Large intestine (tissue), 3 donors: ENCODE data around the gene PPARA. TPM values are rescaled to one million over a fixed set of nuclear protein-coding genes. Genes with fewer than 3 reads are reported as not detected.

Source experiments
- DNase-seq, 2 donors: peaks; one replicate each; pipeline versions ENCODE4 v3.0.0 to v3.0.0-alpha.2; 2013
- H3K27ac ChIP-seq: one replicate; pipeline ENCODE4 v1.5.1; 2013; ENCODE audit warnings: low read length
- H3K27me3 ChIP-seq: 2 replicates; pipeline ENCODE4 v1.6.1; 2013; ENCODE audit warnings: low read length; ENCODE audit not compliant: control insufficient read depth, insufficient read depth
- H3K36me3 ChIP-seq: 2 replicates; pipeline ENCODE4 v1.6.1; 2013; ENCODE audit warnings: low read length; ENCODE audit not compliant: control insufficient read depth, insufficient read depth
- H3K4me1 ChIP-seq: one replicate; pipeline ENCODE4 v1.6.1; 2013; ENCODE audit warnings: low read length; ENCODE audit not compliant: control insufficient read depth, insufficient read depth
- H3K4me3 ChIP-seq: one replicate; pipeline ENCODE4 v1.5.1; 2013; ENCODE audit warnings: low read length
- H3K9me3 ChIP-seq: one replicate; pipeline ENCODE4 v1.6.1; 2013; ENCODE audit warnings: mild to moderate bottlenecking, low read depth, low read length, moderate library complexity; ENCODE audit not compliant: control insufficient read depth
- WGBS: methylation state at CpG from one replicate; pipeline ENCODE4 v1.1.5; 2013; ENCODE audit warnings: low lambda C conversion rate; ENCODE audit not compliant: insufficient coverage; 5-methylcytosine and 5-hydroxymethylcytosine counted together
- polyA plus RNA-seq: library from polyadenylated mRNA; unstranded; fragments of 120-200 nt; gene quantifications from one replicate; pipeline ENCODE4 v1.2.1, GENCODE V29; 2013

Gene PPARA
- polyA plus RNA-seq, 1 donor: 46.6 TPM

DNA sequence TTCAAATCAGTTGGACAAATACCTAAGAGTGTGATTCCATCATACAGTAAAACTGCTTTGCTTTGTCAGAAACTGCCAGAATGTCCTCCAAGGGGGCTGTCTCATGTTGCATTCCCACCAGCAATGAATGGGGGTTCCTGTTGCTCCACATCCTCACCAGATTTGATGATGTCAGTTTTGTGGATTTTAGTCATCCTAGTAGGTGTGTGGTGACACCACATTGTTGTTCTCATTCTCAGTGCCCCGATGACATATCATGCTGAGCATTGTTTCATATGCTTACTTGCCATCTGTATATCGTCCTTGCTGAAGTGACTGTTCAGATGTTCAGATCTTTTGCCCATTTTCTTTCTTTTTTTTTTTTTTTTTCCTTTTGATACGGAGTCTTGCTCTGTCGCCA, 62.7 kb downstream of the PPARA start:
- H3K36me3 ChIP-seq: peaks cover 71% of the 10 kb centered on the region
- DNase-seq: no peak
- H3K9me3 ChIP-seq: peaks cover 37% of the 10 kb centered on the region
- H3K27ac ChIP-seq: no peak overlapping the region
- 100% methylated on average over 1 of the region's 4 CpGs for WGBS
- H3K27me3 ChIP-seq: no peaks in the 10 kb centered on the region
- H3K4me1 ChIP-seq: no peaks in the 10 kb centered on the region
- no peak overlapping the region for H3K4me3 ChIP-seq

DNA sequence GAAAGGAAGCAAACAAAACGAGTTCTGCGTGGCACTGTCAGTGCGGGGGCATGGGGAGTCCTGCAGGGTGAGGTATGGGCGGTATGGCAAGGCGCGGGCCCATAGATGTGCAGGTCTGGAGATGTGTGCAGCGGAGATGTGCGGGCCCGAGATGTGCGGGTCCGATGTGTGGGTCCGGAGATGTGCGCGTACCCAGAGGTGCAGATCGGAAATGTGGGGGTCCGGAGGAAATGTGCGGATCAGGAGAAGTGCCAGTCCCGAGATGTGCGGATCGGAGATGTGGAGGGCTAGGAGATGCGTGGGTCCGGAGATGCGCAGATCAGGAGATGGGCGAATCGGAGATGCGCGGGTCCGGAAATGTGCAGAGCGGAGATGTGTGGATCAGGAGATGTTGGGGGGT, 63.8 kb downstream of the PPARA start:
- peaks cover 26% of the 10 kb centered on the region for H3K9me3 ChIP-seq
- no peaks in the 10 kb centered on the region for H3K27me3 ChIP-seq
- H3K36me3 ChIP-seq: peaks cover 68% of the 10 kb centered on the region
- no peaks in the 10 kb centered on the region for H3K4me1 ChIP-seq
- no peak overlapping the region for H3K27ac ChIP-seq
- no peak for DNase-seq
- H3K4me3 ChIP-seq: no peak overlapping the region
- WGBS: no CpG with 5 or more reads among the region's 29 CpGs

DNA sequence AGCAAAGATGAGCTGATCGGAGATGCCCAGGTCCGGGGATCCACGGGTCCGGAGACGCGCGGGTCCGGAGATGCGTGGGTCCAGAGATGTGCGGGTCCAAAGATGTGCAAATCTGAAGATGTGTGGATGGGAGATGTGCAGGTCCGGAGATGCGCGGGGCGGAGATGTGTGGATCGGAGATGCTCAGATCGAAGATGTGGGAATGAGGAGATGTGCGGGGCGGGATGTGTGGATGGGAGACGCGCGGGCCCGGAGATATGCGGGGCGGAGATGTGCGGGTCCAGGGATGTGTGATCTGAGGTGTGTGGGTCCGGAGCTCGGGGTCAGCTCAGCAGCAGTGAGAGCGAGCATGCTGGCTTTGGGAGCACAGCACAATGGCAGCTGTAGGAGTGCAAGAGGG, 64.3 kb downstream of the PPARA start:
- H3K36me3 ChIP-seq: peaks cover 70% of the 10 kb centered on the region
- 100% methylated on average over 4 of the region's 28 CpGs for WGBS
- H3K27me3 ChIP-seq: no peaks in the 10 kb centered on the region
- no peak overlapping the region for H3K27ac ChIP-seq
- H3K4me3 ChIP-seq: no peak overlapping the region
- peaks cover 22% of the 10 kb centered on the region for H3K9me3 ChIP-seq
- DNase-seq: no peak
- H3K4me1 ChIP-seq: no peaks in the 10 kb centered on the region

GRCh38 chr22:46219636-46220035, 69.3 kb downstream of the PPARA start:
- no peak overlapping the region for H3K4me3 ChIP-seq
- H3K36me3 ChIP-seq: peaks cover 74% of the 10 kb centered on the region
- H3K4me1 ChIP-seq: no peaks in the 10 kb centered on the region
- no peaks in the 10 kb centered on the region for H3K27me3 ChIP-seq
- peaks cover under 1% of the 10 kb centered on the region for H3K9me3 ChIP-seq
- DNase-seq: peak; percentile 47 to 61
- no peak overlapping the region for H3K27ac ChIP-seq
- 80% methylated on average over 1 of the region's 10 CpGs for WGBS

- no CpG with 5 or more reads among the region's 5 CpGs for WGBS
- no peaks in the 10 kb centered on the region for H3K9me3 ChIP-seq
- no peak overlapping the region for H3K4me3 ChIP-seq
- no peak for DNase-seq
- no peaks in the 10 kb centered on the region for H3K27me3 ChIP-seq
- H3K4me1 ChIP-seq: no peaks in the 10 kb centered on the region
- H3K36me3 ChIP-seq: peaks cover 76% of the 10 kb centered on the region
- H3K27ac ChIP-seq: no peak overlapping the region
These were observed 70.6 kb downstream of the PPARA start for GRCh38 chr22:46220921-46221320.

DNA sequence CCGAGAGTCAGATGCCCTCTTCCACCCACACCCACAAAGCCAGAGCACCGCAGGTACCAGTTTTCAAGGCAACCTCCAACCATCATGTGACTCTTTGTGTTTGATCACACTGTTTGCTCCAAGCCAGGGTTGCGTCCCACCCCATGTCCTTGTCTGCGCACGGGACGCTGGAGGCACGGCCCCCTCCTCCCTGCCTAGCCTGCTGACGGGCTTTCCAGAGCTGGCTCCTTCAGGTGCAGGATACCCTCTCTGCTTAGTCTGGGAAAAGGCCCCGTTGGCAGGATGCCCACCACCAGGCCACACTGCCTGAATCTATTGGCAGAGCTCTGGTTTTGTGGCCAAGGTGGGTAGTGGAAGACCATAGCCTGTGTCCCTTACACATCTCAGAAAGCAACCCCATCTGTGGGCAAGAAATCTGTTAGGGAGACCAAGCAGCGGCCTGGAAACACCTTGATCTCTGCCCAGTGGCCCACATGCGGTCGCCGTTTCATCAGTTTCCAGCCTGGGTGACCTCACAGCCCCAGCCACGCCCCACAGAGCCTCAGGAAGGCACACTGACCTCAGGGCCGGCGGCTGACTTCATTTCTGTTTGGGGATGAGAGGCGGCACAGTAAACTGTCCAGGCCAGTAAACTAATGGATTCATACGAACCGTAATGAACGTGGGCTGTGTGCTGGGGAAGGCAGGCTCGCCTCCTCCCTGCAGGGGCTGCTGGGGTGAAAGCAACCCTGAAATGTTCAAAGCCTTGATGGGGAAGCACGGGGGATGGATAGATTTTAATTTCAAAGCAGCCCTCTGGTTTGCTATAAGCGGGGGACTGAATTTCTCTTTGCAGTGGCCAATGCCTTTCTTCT, 73.9 kb downstream of the PPARA start:
- H3K4me3 ChIP-seq: no peak overlapping the region
- no peak for DNase-seq
- peaks cover 62% of the 10 kb centered on the region for H3K36me3 ChIP-seq
- H3K27me3 ChIP-seq: no peaks in the 10 kb centered on the region
- no peaks in the 10 kb centered on the region for H3K4me1 ChIP-seq
- 60% methylated on average over 1 of the region's 23 CpGs for WGBS
- H3K9me3 ChIP-seq: no peaks in the 10 kb centered on the region
- no peak overlapping the region for H3K27ac ChIP-seq

GRCh38 chr22:46224898-46225290, 74.6 kb downstream of the PPARA start:
- no peaks in the 10 kb centered on the region for H3K4me1 ChIP-seq
- DNase-seq: no peak
- H3K27me3 ChIP-seq: no peaks in the 10 kb centered on the region
- H3K4me3 ChIP-seq: no peak overlapping the region
- WGBS: no CpG with 5 or more reads among the region's 10 CpGs
- H3K27ac ChIP-seq: no peak overlapping the region
- H3K9me3 ChIP-seq: no peaks in the 10 kb centered on the region
- peaks cover 58% of the 10 kb centered on the region for H3K36me3 ChIP-seq

- WGBS: no CpG with 5 or more reads among the region's 7 CpGs
- no peaks in the 10 kb centered on the region for H3K4me1 ChIP-seq
- DNase-seq: no peak
- H3K36me3 ChIP-seq: peaks cover 53% of the 10 kb centered on the region
- no peaks in the 10 kb centered on the region for H3K27me3 ChIP-seq
- H3K27ac ChIP-seq: no peak overlapping the region
- no peak overlapping the region for H3K4me3 ChIP-seq
- no peaks in the 10 kb centered on the region for H3K9me3 ChIP-seq
These were observed 75.3 kb downstream of the PPARA start for GRCh38 chr22:46225631-46226030.

DNA sequence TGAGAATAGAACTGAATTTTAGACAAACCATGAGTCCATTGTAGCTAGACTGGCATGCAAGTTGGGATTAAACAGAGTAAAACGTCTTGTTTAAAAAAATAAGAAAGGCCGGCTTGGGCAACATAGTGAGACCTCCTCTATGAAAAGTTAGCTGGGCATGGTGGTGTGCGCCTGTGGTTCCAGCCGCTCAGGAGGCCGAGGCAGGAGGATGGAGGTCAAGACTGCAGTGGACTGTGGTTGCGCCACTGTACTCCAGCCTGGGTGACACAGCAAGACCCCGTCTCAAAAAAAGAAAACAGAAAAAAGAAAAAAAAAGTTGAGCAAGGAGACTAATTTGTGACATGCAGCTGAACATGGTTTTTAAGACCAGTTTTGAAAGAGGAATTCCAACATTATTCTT, 76.3 kb downstream of the PPARA start:
- no peaks in the 10 kb centered on the region for H3K9me3 ChIP-seq
- H3K4me1 ChIP-seq: no peaks in the 10 kb centered on the region
- no CpG with 5 or more reads among the region's 7 CpGs for WGBS
- no peak overlapping the region for H3K27ac ChIP-seq
- H3K27me3 ChIP-seq: no peaks in the 10 kb centered on the region
- no peak for DNase-seq
- peaks cover 46% of the 10 kb centered on the region for H3K36me3 ChIP-seq
- no peak overlapping the region for H3K4me3 ChIP-seq

DNA sequence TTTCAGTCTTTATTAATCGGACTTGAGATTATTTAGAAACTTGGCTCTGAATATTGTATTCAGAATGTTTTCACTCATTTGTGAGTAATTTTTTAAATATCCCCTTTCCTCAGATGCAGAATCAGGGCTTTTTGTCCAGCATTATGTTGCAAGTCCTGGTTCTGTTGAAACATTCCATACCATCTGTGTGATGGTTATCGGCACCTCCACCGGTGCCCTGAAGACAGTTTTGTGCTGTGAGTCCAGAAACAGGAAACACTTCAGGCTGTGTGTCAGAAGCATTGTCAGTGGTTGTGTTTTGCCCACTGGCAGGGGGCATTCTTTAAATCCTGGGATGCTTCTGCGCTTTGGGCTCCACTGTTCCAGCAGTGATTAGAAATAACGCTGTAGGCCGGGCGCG, 79.4 kb downstream of the PPARA start:
- no CpG with 5 or more reads among the region's 8 CpGs for WGBS
- H3K9me3 ChIP-seq: no peaks in the 10 kb centered on the region
- no peak overlapping the region for H3K4me3 ChIP-seq
- no peak for DNase-seq
- peaks cover 49% of the 10 kb centered on the region for H3K36me3 ChIP-seq
- no peak overlapping the region for H3K27ac ChIP-seq
- no peaks in the 10 kb centered on the region for H3K4me1 ChIP-seq
- H3K27me3 ChIP-seq: no peaks in the 10 kb centered on the region
